NCI-H2107 treated with DMSO at 0.1 percent for 48 hours (cell line): ENCODE measurements around the gene INO80D.
A peak's percentile ranks its signal among the peaks of the same experiment; 100 is the strongest.
"Not testable (repeated sequence)": the region's sequence is repeated elsewhere in the genome, so short reads cannot be mapped to it uniquely, and the experiment has no call there.

Source experiments
- DNase-seq: peaks from one replicate; lab custom pipeline; 2025; ENCODE audit not compliant: unreplicated experiment; lab: John Stamatoyannopoulos, UW

The INO80D gene

DNA sequence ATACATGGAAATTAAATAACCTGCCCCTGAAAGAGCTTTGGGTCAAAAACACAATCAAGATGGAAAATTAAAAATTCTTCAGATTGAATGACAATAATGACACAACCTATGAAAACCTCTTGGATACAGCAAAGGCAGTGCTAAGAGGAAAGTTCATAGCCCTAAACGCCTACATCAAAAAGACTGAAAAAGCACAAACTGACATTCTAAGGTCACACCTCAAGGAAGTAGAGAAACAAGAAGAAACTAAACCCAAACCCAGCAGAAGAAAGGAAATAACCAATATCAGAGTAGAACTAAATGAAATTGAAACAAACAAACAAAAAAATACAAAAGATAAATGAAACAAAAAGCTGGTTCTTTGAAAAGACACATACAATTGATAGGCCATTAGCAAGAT lies 52.5 kb downstream of the INO80D start:
- DNase-seq, result not testable (repeated sequence)

DNA sequence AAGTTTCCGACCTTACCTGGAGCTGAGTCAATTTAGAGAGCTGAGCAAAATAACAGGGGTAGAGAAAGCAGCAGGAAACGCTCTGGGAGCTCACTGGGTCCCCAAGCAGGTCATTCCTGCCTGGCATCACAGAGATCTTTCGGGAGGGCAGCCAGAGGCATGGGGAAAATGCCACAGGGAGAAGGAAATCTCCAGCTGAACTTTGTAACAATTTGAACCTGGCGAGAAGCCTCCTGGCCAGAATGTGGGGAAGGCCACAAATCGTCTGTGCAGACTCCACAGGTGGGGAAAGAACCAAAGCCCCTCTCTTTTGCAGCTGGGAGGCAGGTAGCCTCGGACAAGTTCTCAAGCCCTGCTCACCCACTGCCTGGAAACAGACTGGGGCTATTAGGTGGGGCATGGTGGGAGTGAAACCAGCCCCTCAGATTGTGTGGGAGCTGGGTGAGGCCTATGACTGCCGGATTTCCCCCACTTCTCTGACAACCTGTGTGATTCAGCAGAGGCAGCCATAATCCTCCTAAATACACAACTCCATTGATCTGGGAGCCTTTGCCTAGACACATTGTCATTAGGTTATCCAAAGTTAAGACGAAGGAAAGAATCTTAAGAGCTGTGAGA lies 53.9 kb downstream of the INO80D start:
- DNase-seq, result no peak

- DNase-seq, result no peak
These were observed 54.7 kb downstream of the INO80D start for GRCh38 chr2:206031162-206031784.

DNA sequence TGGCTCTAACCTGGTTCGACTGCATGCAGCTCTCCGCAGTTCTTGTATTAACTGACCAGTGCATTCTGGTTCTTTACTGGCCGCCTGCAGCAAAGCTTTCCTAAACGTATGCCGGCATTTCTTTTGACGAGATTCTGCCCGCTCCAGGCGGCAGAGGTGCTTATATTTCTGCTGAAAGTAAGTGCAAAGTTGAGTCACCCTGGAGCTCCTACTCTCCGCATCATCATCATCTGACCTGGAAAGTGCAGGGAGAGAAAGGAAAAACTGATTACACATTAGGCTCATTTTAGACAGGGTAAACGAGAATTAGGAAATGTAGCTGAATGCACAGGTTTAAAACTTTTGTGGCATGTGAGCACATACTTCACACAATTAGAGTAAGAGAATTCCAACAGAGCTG lies 57.9 kb downstream of the INO80D start:
- no peak for DNase-seq

GRCh38 chr2:206023183-206023582 lies 62.8 kb downstream of the INO80D start:
- DNase-seq, result no peak

- DNase-seq, result no peak
These were observed 65.8 kb downstream of the INO80D start for GRCh38 chr2:206020171-206020570.

DNA sequence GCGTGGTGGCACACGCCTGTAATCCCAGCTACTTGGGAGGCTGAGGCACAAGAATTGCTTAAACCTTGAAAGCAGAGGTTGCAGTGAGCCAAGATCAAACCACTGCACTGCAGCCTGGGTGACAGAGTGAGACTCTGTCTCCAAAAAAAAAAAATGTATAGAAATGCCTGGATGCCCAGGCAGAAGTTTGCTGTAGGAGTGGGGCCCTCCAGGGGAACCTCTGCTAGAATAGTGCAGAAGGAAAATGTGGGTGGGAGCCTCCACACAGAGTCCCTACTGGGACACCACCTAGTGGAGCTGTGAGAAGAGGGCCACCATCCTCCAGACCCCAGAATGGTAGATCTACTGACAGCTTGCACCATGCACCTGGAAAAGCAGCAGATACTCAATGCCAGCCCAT lies 70.2 kb downstream of the INO80D start:
- DNase-seq, result not testable (repeated sequence)

DNA sequence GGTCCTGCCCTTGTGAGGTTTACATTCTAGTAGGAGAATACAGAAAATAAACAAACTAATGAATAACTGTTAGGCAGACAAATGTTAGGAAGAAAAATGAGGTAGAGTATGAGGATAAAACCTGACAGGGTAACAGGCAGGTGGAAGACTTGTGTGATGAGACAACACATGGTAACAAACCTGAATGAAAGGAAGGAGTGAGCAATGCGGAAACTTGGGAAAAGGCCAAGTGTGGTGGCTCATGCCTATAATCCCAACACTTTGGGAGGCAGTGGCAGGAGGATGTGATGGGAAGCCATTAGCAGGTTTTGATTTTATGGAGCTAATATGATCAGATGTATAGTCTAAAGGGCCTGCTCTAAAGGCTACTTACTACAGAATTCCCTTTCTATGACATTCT lies 74.2 kb downstream of the INO80D start:
- no peak for DNase-seq

GRCh38 chr2:206011018-206011614 lies 74.9 kb downstream of the INO80D start:
- DNase-seq, result peak; percentile 55

DNA sequence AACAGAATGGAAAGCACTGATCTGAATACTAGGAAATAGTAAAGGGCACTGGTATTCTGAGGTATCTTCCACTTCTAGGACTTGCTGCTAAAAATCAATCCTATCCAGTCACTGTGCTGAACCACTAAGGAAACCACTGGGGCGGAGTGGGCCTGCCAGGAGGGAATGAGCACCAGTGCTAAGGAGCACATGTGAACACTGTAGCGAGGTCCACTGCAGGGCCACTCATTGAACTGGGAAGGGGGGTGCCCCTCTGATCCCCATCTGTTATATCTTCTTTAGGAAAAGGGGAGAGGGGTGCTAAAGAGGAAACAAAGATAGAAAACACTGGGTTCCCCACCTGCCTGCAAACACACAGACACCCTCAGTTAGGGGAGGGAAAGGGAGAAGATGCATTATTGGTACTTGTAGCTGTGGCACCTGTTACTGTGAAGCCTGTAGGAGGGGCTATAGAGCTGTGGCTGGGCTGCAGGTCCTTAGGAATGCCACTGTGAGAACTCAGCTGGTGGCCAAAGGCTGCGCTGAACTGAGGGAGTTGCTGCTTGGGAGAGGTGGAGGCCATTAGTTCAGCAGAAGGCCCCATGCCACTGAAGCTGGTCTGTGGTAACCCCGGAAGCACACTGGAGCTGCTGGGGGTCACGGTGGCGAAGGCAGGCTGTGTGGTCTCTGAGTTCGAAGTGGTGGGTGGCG lies 81.8 kb downstream of the INO80D start:
- no peak for DNase-seq

- no peak for DNase-seq
These were observed 83.5 kb downstream of the INO80D start for GRCh38 chr2:206002440-206002839.

DNA sequence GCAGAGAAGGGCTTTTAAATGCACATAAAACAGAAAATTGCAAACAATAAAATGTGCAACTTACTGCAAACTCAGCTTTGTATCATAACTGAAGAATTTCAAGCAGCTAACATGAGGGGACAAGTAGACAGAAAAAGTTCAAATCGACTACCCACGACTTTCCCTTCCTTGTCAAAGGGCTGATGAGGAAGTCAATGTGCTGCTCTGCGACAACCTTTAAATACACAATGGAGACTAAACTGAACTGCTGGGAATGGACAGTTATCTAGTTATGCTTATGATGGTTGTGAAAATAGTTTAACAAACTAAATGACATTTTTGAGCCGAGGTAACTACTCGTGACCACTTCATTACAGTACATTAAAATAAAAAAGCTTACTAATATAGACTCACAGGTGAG lies 84.1 kb downstream of the INO80D start:
- no peak for DNase-seq

- no peak for DNase-seq
These were observed 85.2 kb downstream of the INO80D start for GRCh38 chr2:206000776-206001175.

GRCh38 chr2:205998583-205998982 lies 87.4 kb downstream of the INO80D start:
- no peak for DNase-seq

- no peak for DNase-seq
These were observed 89.8 kb downstream of the INO80D start for GRCh38 chr2:205996161-205996560.

- DNase-seq, result peak; percentile 3
These were observed 90.7 kb downstream of the INO80D start for GRCh38 chr2:205995260-205995659.

- DNase-seq, result peak; percentile 95
These were observed 91.6 kb downstream of the INO80D start for GRCh38 chr2:205994344-205994743.

DNA sequence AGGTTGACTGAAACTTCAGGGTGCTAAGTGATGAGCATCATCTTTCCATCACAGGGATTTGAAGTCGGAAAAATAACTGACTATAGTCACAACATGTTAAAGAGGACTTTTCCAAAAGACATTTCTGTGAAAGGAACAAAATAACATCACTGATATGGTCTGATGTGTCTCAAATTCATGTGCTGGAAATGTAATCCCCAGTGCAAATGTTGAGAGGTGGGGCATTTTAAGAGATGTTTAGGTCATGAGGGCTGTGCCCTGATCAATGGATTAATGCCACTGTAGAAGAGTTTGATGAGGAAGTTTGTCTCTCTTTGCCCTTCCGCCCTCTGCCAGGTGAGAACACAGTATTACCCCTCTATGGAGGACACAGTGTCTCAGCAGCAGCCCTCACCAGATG lies 95.9 kb downstream of the INO80D start:
- DNase-seq, result no peak

DNA sequence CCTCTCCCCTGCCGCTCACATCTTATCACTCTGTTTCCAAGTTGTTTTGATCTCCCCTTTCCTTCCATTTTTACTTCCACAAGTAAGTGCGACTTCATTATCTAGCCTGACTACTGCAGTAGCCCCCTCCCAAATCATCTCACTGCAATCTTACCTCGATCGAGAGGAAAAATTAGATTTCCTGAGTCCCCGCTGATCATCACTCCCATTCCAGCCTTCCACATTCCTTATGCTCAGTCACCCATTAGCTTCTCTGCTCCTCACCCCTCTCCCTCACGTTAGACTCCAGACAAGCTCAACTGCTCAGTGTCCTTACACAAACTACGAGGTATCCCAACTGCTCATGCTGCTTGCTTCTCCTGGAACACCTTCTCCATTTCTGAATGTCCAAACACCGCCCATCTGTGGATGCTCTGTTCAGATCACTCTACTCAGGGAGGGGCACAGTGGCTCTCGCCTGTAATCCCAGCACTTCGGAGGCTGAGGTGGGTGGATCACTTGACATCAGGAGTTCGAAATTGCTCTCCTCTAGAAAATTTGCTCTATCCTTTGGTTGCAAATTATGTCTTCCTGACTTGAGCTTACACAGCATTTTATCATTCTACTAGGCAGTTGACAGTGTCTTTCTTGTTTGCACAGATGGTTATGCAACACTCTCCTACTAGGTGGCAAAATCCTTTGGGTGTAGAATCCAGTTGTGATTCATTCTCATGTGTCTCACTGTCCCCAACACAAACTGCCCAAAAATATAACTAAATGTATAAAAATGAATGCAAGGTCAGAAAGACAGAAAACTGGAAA lies 96.5 kb downstream of the INO80D start:
- no peak for DNase-seq

- not testable (repeated sequence) for DNase-seq
These were observed 97.3 kb downstream of the INO80D start for GRCh38 chr2:205988681-205989080.

GRCh38 chr2:205988274-205988673 lies 97.7 kb downstream of the INO80D start:
- DNase-seq, result no peak
